Osteoblast (primary cell): ENCODE results near the gene NPC1. TPM values are rescaled to one million over a fixed set of nuclear protein-coding genes. Genes with fewer than 3 reads are reported as not detected.

Experiments used
- DNase-seq: peaks from one replicate; pipeline ENCODE4 v3.0.0; 2011; ENCODE audit warnings: low spot score, mixed read lengths; ENCODE audit not compliant: insufficient read length; ENCODE audit errors: missing footprints
- H2AFZ ChIP-seq: 2 replicates; pipeline ENCODE4 v1.6.0; 2011; ENCODE audit warnings: mild to moderate bottlenecking, low read length
- H3K27ac ChIP-seq: 2 replicates; pipeline ENCODE4 v1.5.1; 2011; ENCODE audit warnings: mild to moderate bottlenecking, low read depth, low read length, moderate library complexity
- H3K27me3 ChIP-seq: 2 replicates; pipeline ENCODE4 v1.6.0; 2012; ENCODE audit warnings: mild to moderate bottlenecking, control low read depth, inconsistent platforms, low read length, moderate library complexity; ENCODE audit not compliant: insufficient read depth
- H3K36me3 ChIP-seq: 2 replicates; pipeline ENCODE4 v1.5.1; 2011; ENCODE audit warnings: mild to moderate bottlenecking, low read length, control low read depth, moderate library complexity; ENCODE audit not compliant: insufficient read depth
- H3K4me1 ChIP-seq: 2 replicates; pipeline ENCODE4 v1.5.1; 2011; ENCODE audit warnings: mild to moderate bottlenecking, low read length, control low read depth, moderate library complexity; ENCODE audit not compliant: insufficient read depth
- H3K4me2 ChIP-seq: 2 replicates; pipeline ENCODE4 v1.6.0; 2011; ENCODE audit warnings: mild to moderate bottlenecking, low read length; ENCODE audit not compliant: insufficient read depth
- H3K4me3 ChIP-seq: fragments of 200-600 bp; sonication (generic); 3 replicates; pipeline ENCODE4 v1.5.1; 2012; ENCODE audit warnings: mild to moderate bottlenecking, low read length, inconsistent platforms; ENCODE audit not compliant: insufficient read depth
- H3K79me2 ChIP-seq: 2 replicates; pipeline ENCODE4 v1.6.0; 2012; ENCODE audit warnings: mild to moderate bottlenecking, low read length, control low read depth, inconsistent platforms; ENCODE audit not compliant: insufficient read depth
- H3K9me3 ChIP-seq: 2 replicates; pipeline ENCODE4 v1.5.1; 2011; ENCODE audit warnings: low read depth, low read length, control low read depth
- H4K20me1 ChIP-seq: 2 replicates; pipeline ENCODE4 v1.6.0; 2012; ENCODE audit warnings: mild to moderate bottlenecking, low read length, control low read depth; ENCODE audit not compliant: insufficient read depth
- CTCF ChIP-seq: IDR thresholded peaks from 2 replicates; pipeline ENCODE4 v1.5.1; 2011; ENCODE audit warnings: mild to moderate bottlenecking, low read depth, low read length, moderate library complexity; ENCODE audit errors: extremely low read depth
- total RNA-seq: library from RNA; depleted of rRNA; stranded (reverse); fragments of >200 nt; gene quantifications from 2 replicates; pipeline ENCODE4 v1.2.3, GENCODE V29; 2012

Gene NPC1
- total RNA-seq, 1 donor: 136 TPM

DNA sequence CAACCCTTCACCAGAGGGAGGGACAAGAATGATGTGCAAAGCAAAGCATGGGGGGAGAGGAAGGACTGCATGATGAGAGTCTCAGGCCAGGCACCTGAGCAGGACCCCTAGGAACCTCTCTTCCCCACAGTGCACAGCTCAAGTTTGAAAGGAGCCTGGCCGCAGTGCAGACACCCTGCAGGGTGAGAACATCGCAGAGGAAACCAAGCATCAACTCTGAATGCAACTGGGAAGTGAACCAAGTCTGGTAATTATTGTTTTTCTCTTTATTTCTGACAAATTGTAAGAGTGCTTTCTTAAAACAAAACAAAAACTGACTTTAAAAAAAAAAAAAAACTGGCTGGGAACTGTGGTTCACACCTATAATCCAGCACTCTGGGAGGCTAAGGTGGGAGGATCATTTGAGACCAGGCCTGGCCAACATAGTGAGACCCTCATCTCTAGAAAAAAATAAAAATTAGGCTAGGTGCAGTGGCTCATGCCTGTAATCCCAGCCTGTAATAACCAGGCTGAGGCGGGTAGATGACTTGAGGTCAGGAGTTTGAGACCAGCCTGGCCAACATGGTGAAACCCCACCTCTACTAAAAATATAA, 15.3 kb downstream of the NPC1 start:
- no peak for DNase-seq
- Histone ChIP-seq H3K36me3 (peaks cover 71% of the 10 kb centered on the region), H3K4me1 (peaks cover 19% of the 10 kb centered on the region), H4K20me1 (peaks cover 12% of the 10 kb centered on the region), H2AFZ (no peak overlapping the region), H3K4me2 (no peak overlapping the region), H3K9me3 (no peaks in the 10 kb centered on the region), H3K27me3 (no peaks in the 10 kb centered on the region), H3K79me2 (peaks cover 90% of the 10 kb centered on the region), H3K27ac (no peak overlapping the region), H3K4me3 (no peak overlapping the region)
- no peak for TF ChIP-seq CTCF

DNA sequence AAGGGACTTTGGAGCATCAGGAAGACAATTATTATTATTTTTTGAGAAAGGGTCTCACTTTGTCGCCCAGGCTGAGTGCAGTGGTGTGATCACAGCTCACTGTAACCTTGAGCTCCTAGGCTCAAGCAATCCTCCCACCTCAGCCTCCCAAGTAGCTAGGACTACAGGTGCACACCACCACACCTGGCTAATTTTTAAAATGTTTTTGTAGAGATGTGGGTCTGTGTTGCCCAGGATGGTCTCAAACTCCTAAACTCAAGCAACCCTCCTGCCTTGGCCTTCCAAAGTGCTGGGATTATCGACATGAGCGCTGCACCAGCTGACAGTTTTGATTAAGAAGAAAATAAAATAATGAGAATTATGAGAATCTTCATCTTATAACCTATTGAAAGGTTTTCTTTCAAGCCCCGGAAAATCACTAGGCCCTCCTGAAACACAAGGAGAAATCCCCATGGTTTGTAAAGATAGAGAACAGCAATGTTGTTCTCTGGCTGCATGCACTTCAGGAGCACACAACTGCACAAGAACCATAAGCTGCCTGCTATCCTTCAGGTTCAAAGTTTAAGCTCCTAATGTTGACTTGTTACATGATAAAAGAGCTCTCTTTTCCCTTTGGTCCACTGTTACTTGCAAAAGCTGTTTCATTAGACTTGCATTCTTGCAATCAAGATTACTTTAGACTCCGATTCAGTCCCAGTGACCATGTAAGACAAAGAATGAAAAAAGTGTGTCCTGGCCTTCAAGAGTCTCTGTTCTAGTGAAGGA, 16.8 kb downstream of the NPC1 start:
- H3K4me1 ChIP-seq: peaks cover 13% of the 10 kb centered on the region
- peaks cover 7% of the 10 kb centered on the region for H4K20me1 ChIP-seq
- no peaks in the 10 kb centered on the region for H3K27me3 ChIP-seq
- no peak for TF ChIP-seq CTCF
- H3K9me3 ChIP-seq: no peaks in the 10 kb centered on the region
- H3K27ac ChIP-seq: no peak overlapping the region
- no peak overlapping the region for H3K4me3 ChIP-seq
- H3K36me3 ChIP-seq: peaks cover 79% of the 10 kb centered on the region
- no peak overlapping the region for H3K4me2 ChIP-seq
- peaks cover 80% of the 10 kb centered on the region for H3K79me2 ChIP-seq
- no peak overlapping the region for H2AFZ ChIP-seq
- DNase-seq: no peak

GRCh38 chr18:23568281-23569138, 17.8 kb downstream of the NPC1 start:
- no peak overlapping the region for H3K27ac ChIP-seq
- peaks cover 8% of the 10 kb centered on the region for H3K4me1 ChIP-seq
- H3K4me2 ChIP-seq: no peak overlapping the region
- no peak for TF ChIP-seq CTCF
- DNase-seq: no peak
- no peaks in the 10 kb centered on the region for H3K9me3 ChIP-seq
- H3K36me3 ChIP-seq: peaks cover 81% of the 10 kb centered on the region
- H4K20me1 ChIP-seq: peaks cover 4% of the 10 kb centered on the region
- no peak overlapping the region for H2AFZ ChIP-seq
- H3K4me3 ChIP-seq: no peak overlapping the region
- H3K27me3 ChIP-seq: no peaks in the 10 kb centered on the region
- H3K79me2 ChIP-seq: peaks cover 75% of the 10 kb centered on the region
